HEK293T (cell line): ENCODE results near the gene GABPB2.
A peak's percentile ranks its signal among the peaks of the same experiment; 100 is the strongest.

Experiments
- CTCF ChIA-PET: fragments of 350-600 bp; formaldehyde crosslinking; extraction: SDS; loops from one replicate; lab custom pipeline; 2021; ENCODE audit warnings: antibody characterized with exemption, inconsistent platforms; lab: Yijun Ruan, JAX
- POLR2A ChIA-PET: fragments of 350-600 bp; formaldehyde crosslinking; extraction: SDS; loops from one replicate; lab custom pipeline; 2020; ENCODE audit warnings: antibody characterized with exemption, inconsistent platforms; lab: Yijun Ruan, JAX
- DNase-seq: peaks from one replicate; pipeline ENCODE4 v3.0.0; 2012; ENCODE audit warnings: mixed read lengths; ENCODE audit errors: extremely low spot score
- ARNT ChIP-seq: fragments of 450-650 bp; IDR thresholded peaks from 2 replicates; pipeline ENCODE4 v1.6.1; 2017; ENCODE audit warnings: mild to moderate bottlenecking
- BHLHE40 ChIP-seq: fragments of 450-650 bp; IDR thresholded peaks from 2 replicates; pipeline ENCODE4 v1.6.1; 2016; ENCODE audit warnings: mild to moderate bottlenecking, moderate library complexity, borderline replicate concordance
- CTBP1 ChIP-seq: fragments of 450-650 bp; IDR thresholded peaks from 2 replicates; pipeline ENCODE4 v1.6.1; 2016; ENCODE audit warnings: borderline replicate concordance
- ELF4 ChIP-seq: fragments of 450-650 bp; IDR thresholded peaks from 2 replicates; pipeline ENCODE4 v1.6.1; 2017; ENCODE audit warnings: antibody characterized with exemption
- FOXA1 ChIP-seq: fragments of 450-650 bp; IDR thresholded peaks from 2 replicates; pipeline ENCODE4 v1.6.1; 2016; ENCODE audit warnings: mild to moderate bottlenecking
- FOXK2 ChIP-seq: fragments of 450-650 bp; IDR thresholded peaks from 2 replicates; pipeline ENCODE4 v1.6.1; 2016; ENCODE audit warnings: mild to moderate bottlenecking
- FOXM1 ChIP-seq: fragments of 450-650 bp; IDR thresholded peaks from 2 replicates; pipeline ENCODE4 v1.6.1; 2017; ENCODE audit warnings: mild to moderate bottlenecking, borderline replicate concordance
- HDGF ChIP-seq: fragments of 450-650 bp; IDR thresholded peaks from 2 replicates; pipeline ENCODE4 v1.6.1; 2017; ENCODE audit warnings: antibody characterized with exemption, borderline replicate concordance
- L3MBTL2 ChIP-seq: fragments of 450-650 bp; conservative IDR thresholded peaks from 2 replicates; pipeline ENCODE4 v1.6.1; 2016; ENCODE audit warnings: mild to moderate bottlenecking
- LEF1 ChIP-seq: fragments of 450-650 bp; IDR thresholded peaks from 2 replicates; pipeline ENCODE4 v1.6.1; 2017; ENCODE audit warnings: mild to moderate bottlenecking, borderline replicate concordance
- NFRKB ChIP-seq: fragments of 450-650 bp; IDR thresholded peaks from 2 replicates; pipeline ENCODE4 v1.6.1; 2016; ENCODE audit warnings: mild to moderate bottlenecking, moderate library complexity
- SP1 ChIP-seq: fragments of 450-650 bp; IDR thresholded peaks from 2 replicates; pipeline ENCODE4 v1.6.1; 2017
- SUZ12 ChIP-seq: fragments of 450-650 bp; IDR thresholded peaks from 2 replicates; pipeline ENCODE4 v1.6.1; 2016; ENCODE audit warnings: mild to moderate bottlenecking
- TARDBP ChIP-seq: fragments of 450-650 bp; IDR thresholded peaks from 2 replicates; pipeline ENCODE4 v1.6.1; 2016
- ZNF384 ChIP-seq: fragments of 450-650 bp; IDR thresholded peaks from 2 replicates; pipeline ENCODE4 v1.6.1; 2016
- TF ChIP-seq, protein P1 (sequence below): fragments of 450-650 bp; IDR thresholded peaks from 2 replicates; pipeline ENCODE4 v1.6.1; 2016

The GABPB2 gene

GRCh38 chr1:151146412-151147131 is 76.0 kb downstream of the GABPB2 start, which contains the start of gene SEMA6C:
TSS of gene SEMA6C (minus strand) at chr1:151146631. CDS start at chr1:151142621, 4,010 bp downstream.
- POLR2A ChIA-PET: no interaction called here

GRCh38 chr1:151147132-151147503 is 76.6 kb downstream of the GABPB2 start:
- no peak for DNase-seq
- ChIA-PET POLR2A (no interaction called here), CTCF (no interaction called here)
- TF ChIP-seq FOXM1: no peak
- TF ChIP-seq LEF1: no peak
- no peak for TF ChIP-seq NFRKB
- no peak for TF ChIP-seq L3MBTL2
- no peak for TF ChIP-seq ZNF384
- no peak for TF ChIP-seq CTBP1
- no peak for TF ChIP-seq FOXK2
- TF ChIP-seq BHLHE40: no peak
- TF ChIP-seq, protein P1, sequence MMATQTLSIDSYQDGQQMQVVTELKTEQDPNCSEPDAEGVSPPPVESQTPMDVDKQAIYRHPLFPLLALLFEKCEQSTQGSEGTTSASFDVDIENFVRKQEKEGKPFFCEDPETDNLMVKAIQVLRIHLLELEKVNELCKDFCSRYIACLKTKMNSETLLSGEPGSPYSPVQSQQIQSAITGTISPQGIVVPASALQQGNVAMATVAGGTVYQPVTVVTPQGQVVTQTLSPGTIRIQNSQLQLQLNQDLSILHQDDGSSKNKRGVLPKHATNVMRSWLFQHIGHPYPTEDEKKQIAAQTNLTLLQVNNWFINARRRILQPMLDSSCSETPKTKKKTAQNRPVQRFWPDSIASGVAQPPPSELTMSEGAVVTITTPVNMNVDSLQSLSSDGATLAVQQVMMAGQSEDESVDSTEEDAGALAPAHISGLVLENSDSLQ: no peak
- TF ChIP-seq ELF4: no peak
- no peak for TF ChIP-seq FOXA1
- no peak for TF ChIP-seq SP1
- no peak for TF ChIP-seq TARDBP
- no peak for TF ChIP-seq SUZ12
- no peak for TF ChIP-seq ARNT
- TF ChIP-seq HDGF: no peak

More at GRCh38 chr1:151146412-151147131, 76.0 kb downstream of the GABPB2 start, which contains the start of gene SEMA6C:
- peak; percentile 95 for DNase-seq
- CTCF ChIA-PET: no interaction called here
- TF ChIP-seq FOXM1: no peak
- no peak for TF ChIP-seq HDGF
- TF ChIP-seq ZNF384: no peak
- TF ChIP-seq L3MBTL2: peak; percentile 57; the same call in 1 of the 2 replicates
- TF ChIP-seq, protein P1: no peak

- TF ChIP-seq HDGF (no peak), CTBP1 (no peak), BHLHE40 (no peak), ZNF384 (no peak), SUZ12 (no peak), FOXK2 (no peak), L3MBTL2 (no peak), FOXM1 (no peak), ARNT (no peak), ELF4 (no peak), NFRKB (no peak), SP1 (no peak), FOXA1 (no peak), TARDBP (no peak)
- TF ChIP-seq, protein P1: no peak
- ChIA-PET CTCF (no interaction called here), POLR2A (no interaction called here)
- DNase-seq: no peak
Measured at GRCh38 chr1:151147665-151148064, 77.1 kb downstream of the GABPB2 start.

- CTCF ChIA-PET: interaction anchor here (0.9 to 3.7 kb wide), 6 partner anchors 12 to 150 kb away, joined by 3 to 51 read pairs (median 4); partner anchors contain the start of gene MINDY1
- no peak for DNase-seq
- no peak for TF ChIP-seq BHLHE40
- no peak for TF ChIP-seq FOXK2
- no peak for TF ChIP-seq NFRKB
- no peak for TF ChIP-seq ZNF384
- TF ChIP-seq SUZ12: no peak
- TF ChIP-seq ELF4: no peak
- no peak for TF ChIP-seq FOXA1
- no peak for TF ChIP-seq L3MBTL2
- TF ChIP-seq SP1: no peak
- TF ChIP-seq LEF1: no peak
- POLR2A ChIA-PET: interaction anchor here (1.7 to 1.9 kb wide), 4 partner anchors 9 to 125 kb away, joined by 4 to 7 read pairs (median 5); partner anchors contain the start of genes LYSMD1, VPS72 and ZNF687
Measured at GRCh38 chr1:151156515-151156819, 85.9 kb downstream of the GABPB2 start, which contains the start of gene TNFAIP8L2. TSS of gene TNFAIP8L2 (plus strand) at chr1:151156649. CDS start at chr1:151158698, 2,049 bp downstream.

DNA sequence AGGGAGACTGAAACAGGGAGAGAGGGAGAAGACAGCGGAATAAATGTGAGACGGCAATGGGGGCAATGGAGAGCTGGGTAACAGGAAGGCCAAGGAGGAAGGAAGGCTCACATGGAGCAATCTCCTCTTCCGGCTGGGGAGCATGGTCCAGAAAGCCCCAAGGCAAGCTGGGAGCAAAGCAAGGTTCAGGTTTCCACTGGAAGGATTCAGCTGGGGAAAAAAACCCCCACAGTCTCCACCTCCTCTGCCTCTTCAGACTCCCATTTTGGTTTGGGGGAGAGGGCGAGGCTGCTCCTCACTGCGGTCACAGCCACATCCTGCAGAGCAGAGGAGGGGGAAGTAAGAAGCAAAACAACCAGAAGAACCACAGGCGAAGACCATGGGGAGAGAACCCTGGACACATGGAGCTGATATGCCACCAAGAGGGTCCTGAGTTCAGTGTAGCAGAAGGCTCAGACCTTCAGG is 86.5 kb downstream of the GABPB2 start:
- no peak for DNase-seq
- TF ChIP-seq NFRKB (no peak), ARNT (no peak)
- ChIA-PET POLR2A (interaction anchor here (0.7 to 1.9 kb wide), 6 partner anchors 8 to 125 kb away, joined by 3 to 7 read pairs (median 4); partner anchors contain the start of genes LYSMD1, VPS72 and ZNF687), CTCF (interaction anchor here (0.9 to 3.7 kb wide), 5 partner anchors 12 to 151 kb away, joined by 3 to 51 read pairs (median 4); partner anchors contain the start of gene MINDY1)

DNA sequence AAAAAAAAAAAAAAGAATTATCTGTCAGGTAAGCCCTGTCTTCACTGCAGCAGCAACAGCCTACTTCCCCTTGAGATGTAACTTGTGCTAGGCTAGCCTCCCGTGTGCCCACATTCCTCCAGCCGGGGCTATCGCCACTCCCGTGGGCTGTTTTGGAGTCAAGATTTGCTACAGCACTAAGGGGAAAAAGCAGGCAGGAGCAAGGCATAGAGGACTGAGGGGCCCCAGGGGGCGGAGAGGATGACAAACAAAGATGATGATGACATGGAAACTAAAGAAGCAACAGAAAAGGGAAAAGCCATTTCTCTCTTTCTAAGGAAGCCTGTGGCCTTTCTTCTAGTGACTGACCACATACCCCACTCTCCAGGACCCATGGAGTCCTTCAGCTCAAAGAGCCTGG is 87.8 kb downstream of the GABPB2 start:
- CTCF ChIA-PET: interaction anchor here (0.5 to 3.7 kb wide), 2 partner anchors 58 to 66 kb away, joined by 4 to 51 read pairs; no protein-coding TSS in a partner anchor
- TF ChIP-seq NFRKB (no peak), TARDBP (no peak), ELF4 (no peak), L3MBTL2 (no peak), LEF1 (no peak), SUZ12 (no peak), FOXK2 (no peak), BHLHE40 (no peak), ARNT (no peak), FOXM1 (no peak)
- TF ChIP-seq, protein P1: no peak
- DNase-seq: no peak
- POLR2A ChIA-PET: interaction anchor here (1.2 kb wide), 1 partner anchor 40 kb away, joined by 3 read pairs; no protein-coding TSS in a partner anchor
